Neutrophil (primary cell): ENCODE measurements around the gene PDK2.

Experiments used
- H3K27ac ChIP-seq: fragments of 200-600 bp; sonication (generic); 2 replicates; pipeline ENCODE4 v1.5.1; 2016; ENCODE audit warnings: mild to moderate bottlenecking, moderate library complexity
- H3K27me3 ChIP-seq: fragments of 200-600 bp; sonication (generic); 2 replicates; pipeline ENCODE4 v1.6.0; 2016; ENCODE audit warnings: mild to moderate bottlenecking
- H3K36me3 ChIP-seq: fragments of 200-600 bp; sonication (generic); 2 replicates; pipeline ENCODE4 v1.5.1; 2017
- H3K4me1 ChIP-seq, 2 experiments: fragments of 200-600 bp in 1 of 2; sonication (generic) in 1 of 2; 1 replicate in 1 of 2; 2 replicates in 1 of 2; pipeline versions ENCODE4 v1.5.1 to v1.6.1; 2013 to 2016; ENCODE audit warnings: low read depth in 1 of 2, low read length in 1 of 2, mild to moderate bottlenecking in 1 of 2, moderate library complexity in 1 of 2; ENCODE audit not compliant: control insufficient read depth in 1 of 2, insufficient read depth in 1 of 2
- H3K4me3 ChIP-seq, 2 experiments: fragments of 200-600 bp in 1 of 2; sonication (generic) in 1 of 2; 1 replicate in 1 of 2; 2 replicates in 1 of 2; pipeline ENCODE4 v1.5.1; 2013 to 2016; ENCODE audit warnings: low read depth in 1 of 2, low read length in 1 of 2, mild to moderate bottlenecking in 1 of 2, moderate library complexity in 1 of 2
- H3K9me3 ChIP-seq: fragments of 200-600 bp; sonication (generic); 2 replicates; pipeline ENCODE4 v1.5.1; 2016
- CTCF ChIP-seq: fragments of 200-600 bp; sonication (generic); IDR thresholded peaks from 2 replicates; pipeline ENCODE4 v1.5.1; 2016; ENCODE audit warnings: antibody characterized with exemption

Gene PDK2

GRCh38 chr17:50152736-50153135, 57.6 kb downstream of the PDK2 start:
- Histone ChIP-seq H3K27me3 (no peaks in the 10 kb centered on the region), H3K27ac (peak overlapping the region; percentile 99), H3K4me3 (peak overlapping the region in 1 of 2 experiments; percentile 98), H3K36me3 (no peaks in the 10 kb centered on the region), H3K9me3 (no peaks in the 10 kb centered on the region), H3K4me1 (peaks cover 21 to 32% of the 10 kb centered on the region in 2 experiments)
- no peak for TF ChIP-seq CTCF

GRCh38 chr17:50153650-50154575, 58.8 kb downstream of the PDK2 start:
- Histone ChIP-seq H3K27ac (peak overlapping the region; percentile 99), H3K9me3 (no peaks in the 10 kb centered on the region), H3K36me3 (no peaks in the 10 kb centered on the region), H3K4me3 (no peak overlapping the region), H3K27me3 (no peaks in the 10 kb centered on the region), H3K4me1 (peaks cover 14 to 22% of the 10 kb centered on the region in 2 experiments)
- no peak for TF ChIP-seq CTCF

GRCh38 chr17:50154604-50155003, 59.5 kb downstream of the PDK2 start:
- peaks cover 14 to 20% of the 10 kb centered on the region in 2 experiments for H3K4me1 ChIP-seq
- no peak for TF ChIP-seq CTCF
- peak overlapping the region; percentile 99 for H3K27ac ChIP-seq
- no peaks in the 10 kb centered on the region for H3K9me3 ChIP-seq
- no peaks in the 10 kb centered on the region for H3K27me3 ChIP-seq
- no peak overlapping the region for H3K4me3 ChIP-seq
- H3K36me3 ChIP-seq = no peaks in the 10 kb centered on the region

- Histone ChIP-seq H3K27me3 (no peaks in the 10 kb centered on the region), H3K9me3 (no peaks in the 10 kb centered on the region), H3K4me1 (peaks cover 14 to 20% of the 10 kb centered on the region in 2 experiments), H3K27ac (no peak overlapping the region), H3K4me3 (no peak overlapping the region), H3K36me3 (no peaks in the 10 kb centered on the region)
- no peak for TF ChIP-seq CTCF
Observed at GRCh38 chr17:50155115-50155819, 60.1 kb downstream of the PDK2 start.

- Histone ChIP-seq H3K4me3 (no peak overlapping the region), H3K4me1 (peaks cover 13 to 14% of the 10 kb centered on the region in 2 experiments), H3K9me3 (no peaks in the 10 kb centered on the region), H3K36me3 (no peaks in the 10 kb centered on the region), H3K27ac (no peak overlapping the region), H3K27me3 (peaks cover 9% of the 10 kb centered on the region)
- TF ChIP-seq CTCF = no peak
Observed at GRCh38 chr17:50157891-50158290, 62.7 kb downstream of the PDK2 start.
